ENCODE results near the gene GOLIM4.

- TF ChIP-seq CTCF (IDR thresholded peaks at IDR 0.05) (no peak), POLR2A (IDR thresholded peaks at IDR 0.05) (no peak)
Measured at GRCh38 chr3:168001244-168001643, 94.5 kb downstream of the GOLIM4 start.

Data from testis (tissue), 2 donors.